Caco-2 (cell line): ENCODE measurements around the gene MICAL3. TPM values are rescaled to one million over a fixed set of nuclear protein-coding genes. Genes with fewer than 3 reads are reported as not detected.

ENCODE experiments used
- BruUV-seq: library from RNA; stranded (reverse); fragments of 400-500 nt; replicated peaks from 2 replicates; lab custom pipeline; 2021; lab: Mats Ljungman, UMichigan
- CTCF ChIA-PET: fragments of 300-600 bp; sonication (Branson Sonifier 250); formaldehyde crosslinking; loops from one replicate; lab custom pipeline; 2022; ENCODE audit warnings: antibody characterized with exemption; lab: Charles Lee
- POLR2A ChIA-PET: fragments of 300-600 bp; sonication (Branson Sonifier 250); formaldehyde crosslinking; loops from one replicate; lab custom pipeline; 2022; ENCODE audit warnings: antibody characterized with exemption; lab: Charles Lee
- DNase-seq, 2 experiments: peaks; one replicate each; pipeline versions ENCODE4 v3.0.0 to v3.0.0-alpha.2; 2020 to 2022
- H3K27me3 ChIP-seq: replicated peaks from 2 replicates; pipeline ENCODE4 v1.6.0; 2011; ENCODE audit warnings: low read length; ENCODE audit not compliant: control insufficient read depth, insufficient read depth
- H3K36me3 ChIP-seq: 2 replicates; pipeline ENCODE4 v1.5.1; 2011; ENCODE audit warnings: low read length; ENCODE audit not compliant: control insufficient read depth, insufficient read depth
- H3K4me1 ChIP-seq: fragments of 250-450 bp; sonication (Bioruptor Pico); 2 replicates; pipeline ENCODE4 v1.5.1; 2020; ENCODE audit warnings: mild to moderate bottlenecking
- H3K4me3 ChIP-seq: 2 replicates; pipeline ENCODE4 v1.5.1; 2011; ENCODE audit warnings: low read depth, mild to moderate bottlenecking, control low read depth, low read length
- H3K9me3 ChIP-seq: fragments of 250-450 bp; sonication (Bioruptor Pico); 2 replicates; pipeline ENCODE4 v1.5.1; 2020; ENCODE audit warnings: mild to moderate bottlenecking, moderate library complexity
- H3K27ac Mint-ChIP-seq: one replicate; pipeline ENCODE4 v1.8.0; 2022; ENCODE audit warnings: mixed read lengths; ENCODE audit not compliant: unreplicated experiment
- H3K27me3 Mint-ChIP-seq: one replicate; pipeline ENCODE4 v1.8.0; 2022; ENCODE audit warnings: mixed read lengths; ENCODE audit not compliant: insufficient read depth, unreplicated experiment
- H3K36me3 Mint-ChIP-seq: one replicate; pipeline ENCODE4 v1.8.0; 2022; ENCODE audit warnings: mild to moderate bottlenecking, mixed read lengths; ENCODE audit not compliant: insufficient read depth, unreplicated experiment
- H3K4me1 Mint-ChIP-seq: one replicate; pipeline ENCODE4 v1.8.0; 2022; ENCODE audit warnings: low read depth, mixed read lengths; ENCODE audit not compliant: unreplicated experiment
- H3K4me3 Mint-ChIP-seq: one replicate; pipeline ENCODE4 v1.8.0; 2022; ENCODE audit warnings: mild to moderate bottlenecking, moderate library complexity, mixed read lengths; ENCODE audit not compliant: unreplicated experiment
- H3K9me3 Mint-ChIP-seq: one replicate; pipeline ENCODE4 v1.8.0; 2022; ENCODE audit warnings: mixed read lengths; ENCODE audit not compliant: unreplicated experiment
- intact Hi-C: fragments of 100-400 bp; cut with micrococcal nuclease; formaldehyde crosslinking; loops from one replicate; pipeline ENCODE4 v1.10.0; 2022; ENCODE audit not compliant: unreplicated experiment
- total RNA-seq: library from RNA; stranded (reverse); gene quantifications from 2 replicates; pipeline ENCODE4 v1.2.3, GENCODE V29; 2022
- TF ChIP-seq, protein P1 (sequence below), 2 experiments: fragments of 200-600 bp in 1 of 2; IDR thresholded peaks; 1 replicate in 1 of 2; 2 replicates in 1 of 2; pipeline versions ENCODE4 v1.5.1 to v1.8.0; 2011 to 2022; ENCODE audit warnings: antibody characterized with exemption in 1 of 2, control low read depth in 1 of 2, inconsistent platforms in 1 of 2, low read depth in 1 of 2, low read length in 1 of 2, mild to moderate bottlenecking in 1 of 2, moderate library complexity in 1 of 2; ENCODE audit not compliant: insufficient read depth in 1 of 2, severe bottlenecking in 1 of 2, unreplicated experiment in 1 of 2

The MICAL3 gene
- total RNA-seq, 1 experiment from 2014 or later: 65.6 TPM

DNA sequence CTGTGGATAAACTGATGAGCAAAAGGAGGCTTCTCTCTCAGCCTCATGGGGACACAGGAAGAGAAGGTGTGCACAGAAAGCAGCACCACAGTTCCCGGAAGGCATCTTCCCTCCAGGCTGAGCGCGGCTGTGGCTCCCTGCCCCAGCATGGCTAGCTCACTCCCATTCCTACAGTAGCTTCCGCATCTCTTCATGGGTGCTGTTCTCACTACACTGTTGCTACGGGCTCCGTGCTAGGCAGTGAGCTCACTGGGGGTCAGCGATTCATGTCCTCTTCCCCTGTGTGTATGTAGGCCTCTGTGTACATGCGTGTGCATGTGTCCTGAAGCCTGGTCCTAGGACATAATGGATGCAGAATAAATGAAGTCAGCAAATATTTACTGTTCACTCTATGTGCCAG, 64.3 kb downstream of the MICAL3 start:
- Histone ChIP-seq H3K36me3 (0 out of 2 replicates have a peak, but pooled peaks cover 1% of the 10 kb centered on the region), H3K27me3 (no peaks in the 10 kb centered on the region), H3K9me3 (no peaks in the 10 kb centered on the region), H3K4me1 (peaks cover 18% of the 10 kb centered on the region), H3K4me3 (no peak overlapping the region)
- no peaks in the 10 kb centered on the region for H3K27me3 Mint-ChIP-seq
- peak overlapping the region; percentile 37 for H3K27ac Mint-ChIP-seq
- H3K9me3 Mint-ChIP-seq: no peaks in the 10 kb centered on the region
- ChIA-PET POLR2A (no interaction called here), CTCF (no interaction called here)
- H3K36me3 Mint-ChIP-seq: peaks cover 10% of the 10 kb centered on the region
- DNase-seq: no peak
- TF ChIP-seq, protein P1, sequence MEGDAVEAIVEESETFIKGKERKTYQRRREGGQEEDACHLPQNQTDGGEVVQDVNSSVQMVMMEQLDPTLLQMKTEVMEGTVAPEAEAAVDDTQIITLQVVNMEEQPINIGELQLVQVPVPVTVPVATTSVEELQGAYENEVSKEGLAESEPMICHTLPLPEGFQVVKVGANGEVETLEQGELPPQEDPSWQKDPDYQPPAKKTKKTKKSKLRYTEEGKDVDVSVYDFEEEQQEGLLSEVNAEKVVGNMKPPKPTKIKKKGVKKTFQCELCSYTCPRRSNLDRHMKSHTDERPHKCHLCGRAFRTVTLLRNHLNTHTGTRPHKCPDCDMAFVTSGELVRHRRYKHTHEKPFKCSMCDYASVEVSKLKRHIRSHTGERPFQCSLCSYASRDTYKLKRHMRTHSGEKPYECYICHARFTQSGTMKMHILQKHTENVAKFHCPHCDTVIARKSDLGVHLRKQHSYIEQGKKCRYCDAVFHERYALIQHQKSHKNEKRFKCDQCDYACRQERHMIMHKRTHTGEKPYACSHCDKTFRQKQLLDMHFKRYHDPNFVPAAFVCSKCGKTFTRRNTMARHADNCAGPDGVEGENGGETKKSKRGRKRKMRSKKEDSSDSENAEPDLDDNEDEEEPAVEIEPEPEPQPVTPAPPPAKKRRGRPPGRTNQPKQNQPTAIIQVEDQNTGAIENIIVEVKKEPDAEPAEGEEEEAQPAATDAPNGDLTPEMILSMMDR (IDR thresholded peaks at IDR 0.05; ENCODE audit: insufficient read depth in 1 of 2, low read depth in 1 of 2, low read length in 1 of 2, severe bottlenecking in 1 of 2, unreplicated experiment in 1 of 2): no peak
- no TSS peak for BruUV-seq
- peaks cover 15% of the 10 kb centered on the region for H3K4me1 Mint-ChIP-seq
- H3K4me3 Mint-ChIP-seq: no peak overlapping the region
- intact Hi-C loops: no loop called here

DNA sequence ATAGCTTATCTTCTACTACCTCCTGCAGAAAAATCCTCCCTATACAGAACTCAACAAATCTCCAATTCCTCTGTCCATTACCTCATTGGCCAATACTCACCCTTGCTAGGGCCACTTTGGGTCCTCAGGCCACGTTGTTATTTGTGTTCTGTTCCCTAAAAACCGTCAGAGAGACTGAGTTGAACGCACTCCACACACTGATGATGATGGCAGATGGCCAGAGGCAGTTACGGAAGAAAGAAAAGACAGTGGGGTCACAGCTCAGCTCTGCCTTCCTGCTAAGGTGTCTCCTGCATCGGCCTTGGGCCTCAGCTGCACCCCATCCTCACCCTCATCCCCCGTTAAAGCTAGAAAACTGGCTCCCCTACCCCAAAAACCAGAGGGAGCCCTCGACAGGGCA, 66.2 kb downstream of the MICAL3 start:
- 0 out of 2 replicates have a peak, but pooled peaks cover 1% of the 10 kb centered on the region for H3K36me3 ChIP-seq
- H3K9me3 ChIP-seq: no peaks in the 10 kb centered on the region
- ChIA-PET POLR2A (no interaction called here), CTCF (interaction anchor here (0.6 to 0.7 kb wide), 2 partner anchors 128 to 241 kb away, joined by 3 to 5 read pairs; no protein-coding TSS in a partner anchor)
- Mint-ChIP-seq H3K4me3 (no peak overlapping the region), H3K27ac (no peak overlapping the region), H3K9me3 (no peaks in the 10 kb centered on the region), H3K27me3 (no peaks in the 10 kb centered on the region), H3K4me1 (peaks cover 18% of the 10 kb centered on the region), H3K36me3 (peaks cover 10% of the 10 kb centered on the region)
- DNase-seq: no peak
- intact Hi-C loops: no loop called here
- H3K27me3 ChIP-seq: no peaks in the 10 kb centered on the region
- no peak overlapping the region for H3K4me3 ChIP-seq
- H3K4me1 ChIP-seq: peaks cover 15% of the 10 kb centered on the region
- BruUV-seq: no TSS peak
- TF ChIP-seq, protein P1 (IDR thresholded peaks at IDR 0.05; ENCODE audit: insufficient read depth in 1 of 2, low read depth in 1 of 2, low read length in 1 of 2, severe bottlenecking in 1 of 2, unreplicated experiment in 1 of 2): no peak

DNA sequence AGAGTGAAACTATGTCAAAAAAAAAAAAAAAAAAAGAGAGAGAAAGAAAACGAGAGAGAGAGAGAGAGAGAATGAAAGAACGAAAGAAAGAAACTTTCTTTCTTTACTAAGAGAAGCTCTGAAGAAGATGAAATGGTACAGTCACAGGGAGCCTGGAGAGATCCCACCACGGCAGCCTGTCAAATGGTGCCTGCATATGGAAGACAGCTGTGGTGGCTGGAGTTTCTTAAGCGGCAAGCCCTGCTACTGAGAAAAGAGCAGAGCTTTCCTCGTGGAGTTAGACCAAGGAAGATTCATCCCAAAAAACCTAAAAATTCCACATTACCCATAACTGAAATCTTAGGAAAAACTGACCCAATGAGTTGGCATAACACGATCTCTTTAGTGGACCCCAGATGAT, 66.7 kb downstream of the MICAL3 start:
- BruUV-seq: no TSS peak
- POLR2A ChIA-PET: no interaction called here
- no peaks in the 10 kb centered on the region for H3K9me3 ChIP-seq
- Mint-ChIP-seq H3K27ac (no peak overlapping the region), H3K4me3 (no peak overlapping the region), H3K27me3 (no peaks in the 10 kb centered on the region), H3K4me1 (peaks cover 18% of the 10 kb centered on the region), H3K9me3 (no peaks in the 10 kb centered on the region), H3K36me3 (peaks cover 10% of the 10 kb centered on the region)
- no peaks in the 10 kb centered on the region for H3K27me3 ChIP-seq
- H3K36me3 ChIP-seq: 0 out of 2 replicates have a peak, but pooled peaks cover 1% of the 10 kb centered on the region
- intact Hi-C loops: no loop called here
- CTCF ChIA-PET: interaction anchor here (0.6 to 0.7 kb wide), 2 partner anchors 127 to 241 kb away, joined by 3 to 5 read pairs; no protein-coding TSS in a partner anchor
- TF ChIP-seq, protein P1 (IDR thresholded peaks at IDR 0.05; ENCODE audit: insufficient read depth in 1 of 2, low read depth in 1 of 2, low read length in 1 of 2, severe bottlenecking in 1 of 2, unreplicated experiment in 1 of 2): no peak
- peaks cover 15% of the 10 kb centered on the region for H3K4me1 ChIP-seq
- no peak overlapping the region for H3K4me3 ChIP-seq
- DNase-seq: no peak
